Stimulated activated CD4-positive, alpha-beta T cell treated with anti-CD3 and anti-CD28 coated beads, Interleukin-15, amount 100 ng/mL, for 48 hours (primary cell): ENCODE measurements around the gene MAGI3.
"Not testable (repeated sequence)": the region's sequence is repeated elsewhere in the genome, so short reads cannot be mapped to it uniquely, and the experiment has no call there.

Experiments used
- DNase-seq, 2 donors: peaks; one replicate each; pipeline ENCODE4 v3.0.0-alpha.2; 2020; ENCODE audit warnings: low read depth in 2 of 2

Gene MAGI3

GRCh38 chr1:113579256-113580018 is 189.1 kb downstream of the MAGI3 start:
- no peak for DNase-seq

DNA sequence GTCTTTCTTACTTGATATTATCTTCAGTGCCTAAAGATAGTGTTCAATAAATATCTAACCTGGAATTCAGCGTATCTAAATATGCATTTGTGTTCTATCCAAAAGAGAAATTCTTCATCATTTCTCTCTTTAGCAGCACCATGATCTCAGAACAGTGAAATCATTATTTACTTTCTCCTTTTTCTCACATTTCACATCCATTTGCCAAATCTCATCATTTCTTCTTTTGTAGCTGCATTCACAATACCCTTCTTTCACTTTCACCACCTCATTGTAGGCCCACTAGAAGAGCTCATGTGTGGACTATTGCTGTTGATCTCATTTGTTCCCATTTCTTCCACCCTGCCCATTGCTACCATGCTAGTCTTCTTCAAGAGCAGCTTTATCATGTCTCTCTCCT is 191.0 kb downstream of the MAGI3 start:
- DNase-seq = no peak

DNA sequence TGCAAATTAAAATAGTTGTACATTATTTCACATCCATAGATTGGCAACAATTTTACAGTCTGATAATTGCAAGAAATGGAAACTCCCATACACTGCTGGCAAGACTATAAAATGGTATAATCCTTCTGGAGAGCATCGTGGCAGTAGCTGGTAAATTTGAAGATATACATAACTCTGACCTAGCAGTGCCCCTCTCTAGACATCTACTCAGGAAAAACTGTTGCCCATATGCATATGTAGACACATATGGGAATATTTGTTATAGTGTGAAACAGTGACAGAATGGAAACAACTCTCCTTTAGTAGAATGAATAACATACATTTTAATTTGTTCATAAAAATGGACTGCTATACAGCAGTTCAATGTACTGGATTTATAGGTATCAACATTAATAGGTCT is 191.8 kb downstream of the MAGI3 start:
- no peak for DNase-seq

DNA sequence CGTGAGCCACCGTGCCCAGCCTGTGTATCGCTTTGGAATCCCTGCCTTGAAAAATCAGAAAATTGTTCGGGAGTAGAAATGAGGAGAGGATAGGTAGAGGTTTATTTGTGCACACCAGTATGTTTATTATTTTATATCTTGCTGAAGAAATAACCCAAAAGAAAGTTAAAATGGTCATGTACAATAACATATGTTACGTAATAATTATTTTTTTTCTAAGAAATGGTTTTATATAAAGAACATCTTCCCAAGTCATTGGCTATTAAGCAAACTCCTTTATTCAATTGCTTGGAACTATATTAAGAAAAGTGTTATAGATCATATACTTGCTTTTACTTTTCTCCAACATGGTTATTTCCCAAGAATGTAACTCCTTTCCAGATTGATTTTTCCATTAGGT is 197.2 kb downstream of the MAGI3 start:
- no peak for DNase-seq

- no peak for DNase-seq
Observed at GRCh38 chr1:113592230-113592629, 201.9 kb downstream of the MAGI3 start.

DNA sequence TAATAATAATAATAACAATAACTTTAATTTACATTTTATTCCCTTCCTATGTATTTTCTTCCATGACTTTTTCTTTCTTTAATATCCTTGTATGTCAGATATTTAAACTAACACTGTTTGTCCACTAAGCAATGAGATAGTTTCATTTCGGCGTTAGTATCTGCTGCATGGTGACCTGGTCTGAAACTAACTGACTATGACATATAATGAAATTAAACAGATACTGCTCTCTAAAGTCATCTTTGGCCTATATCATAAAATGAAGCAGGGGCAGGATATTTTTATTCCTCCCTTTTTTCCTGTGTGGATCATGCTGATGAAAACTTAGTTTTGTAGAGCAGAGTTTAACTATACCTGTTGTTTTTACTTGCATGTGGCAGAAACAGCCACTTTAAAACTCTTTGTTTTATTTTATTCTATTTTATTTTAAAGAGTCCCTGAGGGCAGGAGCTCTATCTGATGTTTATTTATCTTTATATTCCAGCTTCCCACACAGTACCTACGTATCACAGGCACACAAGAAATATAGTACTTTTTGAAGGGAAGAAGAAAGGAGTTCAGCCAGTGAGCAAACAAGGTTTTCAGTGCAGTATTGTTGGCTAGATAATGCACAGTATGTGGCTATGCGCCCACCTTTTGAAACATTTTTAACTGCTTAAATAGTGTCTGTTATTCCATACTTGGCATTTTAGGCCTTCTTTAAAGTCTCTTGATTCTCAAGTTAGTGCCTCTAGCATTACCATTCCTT is 203.4 kb downstream of the MAGI3 start:
- DNase-seq = no peak

DNA sequence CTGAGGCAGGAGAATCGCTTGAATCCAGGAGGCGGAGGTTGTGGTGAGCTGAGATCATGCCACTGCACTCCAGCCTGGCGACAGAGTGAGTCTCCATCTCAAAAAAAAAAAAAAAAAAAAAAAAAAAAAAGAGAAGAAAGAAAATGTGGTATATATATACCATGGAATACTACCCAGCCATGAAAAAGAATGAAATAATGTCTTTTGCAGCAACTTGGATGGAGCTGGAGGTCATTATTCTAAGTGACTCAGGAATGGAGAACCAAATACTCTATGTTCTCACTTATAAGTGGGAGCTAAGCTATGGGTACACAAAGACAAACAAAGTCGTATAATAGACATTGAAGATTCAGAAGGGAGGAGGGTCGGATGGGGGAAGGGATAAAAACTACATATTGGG is 214.2 kb downstream of the MAGI3 start:
- not testable (repeated sequence) for DNase-seq

DNA sequence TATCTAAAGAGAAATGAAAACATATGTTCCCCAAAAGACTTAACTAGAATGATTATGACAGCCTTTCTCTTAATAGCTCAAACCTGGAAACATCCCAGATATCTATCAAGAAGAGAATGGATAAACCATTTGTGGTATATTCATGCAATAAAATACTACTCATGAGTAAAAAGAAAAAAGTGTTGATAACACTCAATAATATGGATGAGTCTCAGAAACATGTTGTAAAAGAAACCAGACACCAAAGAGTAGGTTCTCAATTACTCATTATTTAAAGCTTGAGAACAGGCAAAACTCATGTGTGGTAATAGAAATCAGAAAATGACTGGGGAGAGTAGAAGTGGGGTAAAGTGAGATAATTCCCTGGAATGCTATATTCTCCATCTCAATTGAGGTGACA is 214.8 kb downstream of the MAGI3 start:
- DNase-seq = no peak

GRCh38 chr1:113608399-113608798 is 218.1 kb downstream of the MAGI3 start:
- DNase-seq = no peak

- no peak for DNase-seq
Observed at GRCh38 chr1:113610372-113610771, 220.1 kb downstream of the MAGI3 start.

- DNase-seq = no peak
Observed at GRCh38 chr1:113615425-113615824, 225.1 kb downstream of the MAGI3 start.

DNA sequence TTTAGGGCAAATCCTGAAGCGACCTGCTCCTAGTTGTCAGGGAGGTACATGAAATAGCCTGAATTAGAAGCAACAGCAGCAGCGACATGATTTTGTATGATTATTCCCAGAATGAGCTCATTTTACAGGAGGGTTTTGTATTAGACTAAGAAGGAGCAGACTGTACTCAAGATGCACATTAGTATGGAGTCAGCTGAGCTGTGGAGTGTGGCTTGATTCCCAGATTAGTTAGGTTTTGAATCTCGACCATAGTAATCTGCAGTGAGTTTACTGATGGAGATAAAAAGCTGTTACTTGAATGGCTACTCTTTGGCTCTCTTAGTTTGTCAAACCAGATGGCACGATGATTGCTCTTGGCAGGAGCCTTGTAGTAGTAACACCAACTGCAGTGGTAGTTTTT is 225.8 kb downstream of the MAGI3 start:
- DNase-seq = no peak

- DNase-seq = no peak
Observed at GRCh38 chr1:113617438-113618141, 227.3 kb downstream of the MAGI3 start.

GRCh38 chr1:113628997-113629396 is 238.7 kb downstream of the MAGI3 start:
- no peak for DNase-seq

- DNase-seq = no peak
Observed at GRCh38 chr1:113630340-113631327, 240.3 kb downstream of the MAGI3 start.

DNA sequence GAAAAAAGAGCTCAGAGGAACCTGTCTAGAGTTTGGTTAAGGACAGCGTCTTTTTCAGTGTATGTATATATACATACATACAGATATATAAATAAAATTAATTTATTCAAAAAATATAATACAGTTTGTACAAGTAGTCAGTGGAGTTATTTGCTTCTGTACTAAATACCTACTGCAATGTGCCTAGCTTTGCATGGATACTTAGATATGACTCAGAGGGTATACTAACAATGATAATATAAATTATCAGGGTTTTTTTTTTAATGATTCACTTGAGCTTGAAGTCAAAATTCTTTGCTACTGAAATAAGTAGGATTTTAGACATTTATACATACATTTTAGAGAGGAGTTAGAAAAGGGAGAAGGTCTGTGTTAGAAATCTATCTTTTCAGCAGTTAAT is 251.1 kb downstream of the MAGI3 start:
- DNase-seq = no peak

GRCh38 chr1:113647164-113647563 is 256.8 kb downstream of the MAGI3 start:
- DNase-seq = no peak

- DNase-seq = no peak
Observed at GRCh38 chr1:113648478-113648877, 258.2 kb downstream of the MAGI3 start.

GRCh38 chr1:113652771-113653170 is 262.5 kb downstream of the MAGI3 start:
- DNase-seq = no peak

DNA sequence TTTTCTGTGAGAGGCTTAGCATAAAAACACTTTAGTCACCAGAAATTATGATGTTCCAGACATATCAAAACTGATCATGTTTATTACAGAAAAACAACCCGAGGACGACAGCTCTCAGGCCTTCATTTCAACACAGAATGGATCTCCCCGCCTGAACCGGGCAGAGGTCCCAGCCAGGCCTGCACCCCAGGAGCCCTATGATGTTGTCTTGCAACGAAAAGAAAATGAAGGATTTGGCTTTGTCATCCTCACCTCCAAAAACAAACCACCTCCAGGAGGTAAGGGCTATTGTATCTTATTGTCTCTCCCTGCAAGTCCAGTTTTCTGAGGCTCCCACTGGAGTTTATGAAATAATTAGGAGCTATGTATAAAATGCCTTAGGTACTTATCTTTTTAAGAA is 263.4 kb downstream of the MAGI3 start:
- no peak for DNase-seq

DNA sequence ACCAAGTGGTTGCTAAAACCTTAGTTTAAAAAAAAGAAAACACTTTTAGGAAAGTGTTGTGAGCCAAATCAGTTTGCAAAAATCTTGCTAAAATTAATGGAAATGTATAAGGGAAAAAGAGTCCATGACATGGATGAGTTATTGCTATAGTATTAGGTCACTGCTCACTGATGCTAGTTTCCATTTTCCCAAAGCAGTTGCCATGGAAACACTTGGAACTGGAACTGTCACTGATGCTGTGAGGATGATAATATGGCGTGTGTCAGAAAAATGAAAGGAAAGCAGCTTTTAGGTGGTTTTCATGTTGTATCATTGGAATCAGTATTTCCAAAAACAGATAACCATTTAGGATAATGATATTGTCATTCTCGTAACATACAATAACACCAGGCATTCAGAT is 264.6 kb downstream of the MAGI3 start:
- DNase-seq = no peak

DNA sequence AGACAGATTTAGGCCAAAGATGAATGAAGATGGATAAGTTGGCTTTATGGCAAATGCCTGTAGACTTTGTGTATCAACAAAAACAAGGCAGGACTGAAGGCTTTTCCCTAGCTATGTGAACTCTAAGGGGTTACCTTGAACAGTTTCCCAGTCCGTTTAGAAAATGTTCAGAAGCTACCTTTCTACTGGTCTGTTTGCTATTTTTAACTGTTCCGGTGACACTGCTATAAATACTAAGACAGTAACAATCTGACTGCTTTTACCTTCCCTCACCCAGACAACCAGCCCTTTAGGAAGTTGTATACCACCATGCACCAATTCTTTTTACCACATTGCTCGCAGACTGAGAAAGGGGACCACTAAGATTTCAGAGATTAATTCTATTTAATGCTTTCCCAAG is 266.8 kb downstream of the MAGI3 start:
- DNase-seq = no peak
